ENCODE results near the gene RNF144B.
"Not testable (repeated sequence)": the region's sequence is repeated elsewhere in the genome, so short reads cannot be mapped to it uniquely, and the experiment has no call there.

Gene RNF144B

GRCh38 chr6:18447552-18447951 lies 60.4 kb downstream of the RNF144B start:
- no peak for DNase-seq

- no peak for DNase-seq
Observed at GRCh38 chr6:18451756-18452155, 64.6 kb downstream of the RNF144B start.

GRCh38 chr6:18454446-18454845 lies 67.3 kb downstream of the RNF144B start:
- DNase-seq: no peak

GRCh38 chr6:18457065-18457737 lies 70.1 kb downstream of the RNF144B start:
- no peak for DNase-seq

- DNase-seq: not testable (repeated sequence)
Observed at GRCh38 chr6:18458086-18458485, 70.9 kb downstream of the RNF144B start.

GRCh38 chr6:18463429-18463828 lies 76.3 kb downstream of the RNF144B start:
- no peak for DNase-seq

GRCh38 chr6:18464176-18464575 lies 77.0 kb downstream of the RNF144B start:
- DNase-seq: no peak

GRCh38 chr6:18465410-18466154 lies 78.4 kb downstream of the RNF144B start:
- DNase-seq: no peak

- DNase-seq: no peak
Observed at GRCh38 chr6:18467741-18468502, 80.8 kb downstream of the RNF144B start.

GRCh38 chr6:18468503-18468843 lies 81.3 kb downstream of the RNF144B start:
- no peak for DNase-seq

- no peak for DNase-seq
Observed at GRCh38 chr6:18469536-18469935, 82.4 kb downstream of the RNF144B start.

GRCh38 chr6:18471232-18471964 lies 84.2 kb downstream of the RNF144B start:
- DNase-seq: no peak

- DNase-seq: no peak
Observed at GRCh38 chr6:18472941-18473340, 85.8 kb downstream of the RNF144B start.

- no peak for DNase-seq
Observed at GRCh38 chr6:18473755-18474154, 86.6 kb downstream of the RNF144B start.

GRCh38 chr6:18477301-18477941 lies 90.3 kb downstream of the RNF144B start:
- no peak for DNase-seq

- DNase-seq: no peak
Observed at GRCh38 chr6:18478610-18479009, 91.5 kb downstream of the RNF144B start.

GRCh38 chr6:18481870-18482269 lies 94.7 kb downstream of the RNF144B start:
- no peak for DNase-seq

- DNase-seq: no peak
Observed at GRCh38 chr6:18485660-18486435, 98.7 kb downstream of the RNF144B start.

- no peak for DNase-seq
Observed at GRCh38 chr6:18488004-18488403, 100.9 kb downstream of the RNF144B start.

GRCh38 chr6:18488526-18489270 lies 101.5 kb downstream of the RNF144B start:
- DNase-seq: no peak

- no peak for DNase-seq
Observed at GRCh38 chr6:18489335-18489734, 102.2 kb downstream of the RNF144B start.
